Activated T-cell treated with anti-CD3 and anti-CD28 coated beads, Interleukin-2, amount 50 U/mL, for 72 hours (primary cell): ENCODE results near the gene ARFGAP1. TPM values are rescaled to one million over a fixed set of nuclear protein-coding genes. Genes with fewer than 3 reads are reported as not detected.

Experiments used
- ATAC-seq, 2 donors: fragments of 150-1000 bp; cut with Tn5 transposase; replicated peaks in 1 of 2; 2 replicates each; pipeline ENCODE4 v1.10.0; 2021; ENCODE audit warnings: moderate library complexity in 2 of 2, mild to moderate bottlenecking in 1 of 2
- DNase-seq, 2 donors: peaks; one replicate each; pipeline ENCODE4 v3.0.0; 2021 to 2022; ENCODE audit warnings: mixed read lengths in 1 of 2
- H3K27ac Mint-ChIP-seq: one replicate; pipeline ENCODE4 v1.8.0; 2022; ENCODE audit warnings: mild to moderate bottlenecking, moderate library complexity, mixed read lengths
- H3K27me3 Mint-ChIP-seq: one replicate; pipeline ENCODE4 v1.8.0; 2022; ENCODE audit warnings: low read depth, mixed read lengths
- H3K36me3 Mint-ChIP-seq, 2 donors: one replicate each; pipeline ENCODE4 v1.8.0; 2022; ENCODE audit warnings: mixed read lengths in 2 of 2, mild to moderate bottlenecking in 1 of 2; ENCODE audit not compliant: insufficient read depth in 2 of 2
- H3K4me1 Mint-ChIP-seq: one replicate; pipeline ENCODE4 v1.8.0; 2022; ENCODE audit warnings: low read depth, mixed read lengths
- H3K4me3 Mint-ChIP-seq, 2 donors: one replicate each; pipeline ENCODE4 v1.8.0; 2022; ENCODE audit warnings: mild to moderate bottlenecking in 2 of 2, mixed read lengths in 2 of 2, moderate library complexity in 2 of 2
- H3K9me3 Mint-ChIP-seq, 2 donors: one replicate each; pipeline ENCODE4 v1.8.0; 2022; ENCODE audit warnings: mixed read lengths in 2 of 2
- total RNA-seq, 2 donors: library from RNA; stranded (reverse); gene quantifications; one replicate each; pipeline ENCODE4 v1.2.3, GENCODE V29; 2022

The ARFGAP1 gene
- total RNA-seq, 2 donors from 2014 or later = 75.8 to 76.6 TPM

DNA sequence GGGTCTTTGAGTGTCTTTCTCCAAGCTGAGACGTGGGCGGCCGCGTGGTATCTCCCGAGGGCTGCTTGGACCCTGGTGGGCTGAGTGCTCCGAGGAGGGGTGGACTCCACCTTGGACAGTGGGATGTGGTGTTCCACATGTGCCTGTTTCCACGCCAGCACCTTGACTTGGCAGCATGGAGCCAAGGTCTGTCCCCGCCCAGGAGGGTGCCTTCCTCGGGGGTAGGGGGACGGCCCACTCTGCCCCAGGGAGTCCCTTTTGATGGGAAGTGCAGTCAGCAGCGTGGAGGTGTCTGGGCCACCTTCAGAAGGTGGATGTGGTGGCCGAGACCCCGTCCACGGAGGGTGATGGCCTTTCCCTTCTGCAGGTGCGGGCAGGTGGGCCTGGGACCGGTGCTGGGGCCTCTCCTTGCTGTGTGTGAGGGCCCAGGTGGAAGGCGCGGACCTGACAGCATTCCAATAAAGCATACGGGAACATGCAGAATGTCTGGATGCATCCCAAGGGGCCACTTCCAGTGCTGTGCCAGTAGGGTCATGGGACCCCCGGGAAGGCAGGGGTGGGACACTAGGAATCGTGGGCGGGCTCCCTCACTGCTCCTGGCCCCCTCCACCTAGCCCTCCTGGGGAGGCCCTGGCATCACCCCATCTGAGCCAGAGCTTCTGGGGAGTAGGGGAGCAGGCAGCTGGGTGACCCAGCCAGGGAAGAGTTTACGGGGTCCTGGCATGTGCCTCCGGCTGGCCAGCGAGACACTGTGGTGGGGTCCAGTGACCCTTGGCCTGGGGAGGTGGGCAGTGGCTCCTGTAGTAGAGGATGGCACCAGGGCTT is 16.9 kb downstream of the ARFGAP1 start:
- Mint-ChIP-seq H3K9me3 (no peaks in the 10 kb centered on the region), H3K36me3 (peaks cover 0 to 2% of the 10 kb centered on the region in 2 donors), H3K4me1 (no peaks in the 10 kb centered on the region), H3K27me3 (no peaks in the 10 kb centered on the region), H3K27ac (no peak overlapping the region), H3K4me3 (no peak overlapping the region)
- ATAC-seq (no peak), DNase-seq (no peak)

- Mint-ChIP-seq H3K9me3 (no peaks in the 10 kb centered on the region), H3K36me3 (peaks cover 0 to 2% of the 10 kb centered on the region in 2 donors), H3K4me1 (no peaks in the 10 kb centered on the region), H3K4me3 (no peak overlapping the region), H3K27ac (no peak overlapping the region), H3K27me3 (no peaks in the 10 kb centered on the region)
- ATAC-seq = no peak
- DNase-seq = no peak
Measured at GRCh38 chr20:63290136-63290676, 17.6 kb downstream of the ARFGAP1 start.

GRCh38 chr20:63290677-63291472 is 18.3 kb downstream of the ARFGAP1 start:
- Mint-ChIP-seq H3K27ac (no peak overlapping the region), H3K36me3 (peaks cover 0 to 2% of the 10 kb centered on the region in 2 donors), H3K27me3 (no peaks in the 10 kb centered on the region), H3K4me3 (no peak overlapping the region), H3K9me3 (no peaks in the 10 kb centered on the region), H3K4me1 (no peaks in the 10 kb centered on the region)
- ATAC-seq = peak; percentile 61 to 62
- DNase-seq = peak; percentile 71 to 81

GRCh38 chr20:63291811-63292210 is 19.2 kb downstream of the ARFGAP1 start:
- DNase-seq = no peak
- peaks cover 0 to 2% of the 10 kb centered on the region in 2 donors for H3K36me3 Mint-ChIP-seq
- no peaks in the 10 kb centered on the region for H3K9me3 Mint-ChIP-seq
- H3K27ac Mint-ChIP-seq = no peak overlapping the region
- no peaks in the 10 kb centered on the region for H3K4me1 Mint-ChIP-seq
- no peaks in the 10 kb centered on the region for H3K27me3 Mint-ChIP-seq
- ATAC-seq = no peak
- H3K4me3 Mint-ChIP-seq = no peak overlapping the region

DNA sequence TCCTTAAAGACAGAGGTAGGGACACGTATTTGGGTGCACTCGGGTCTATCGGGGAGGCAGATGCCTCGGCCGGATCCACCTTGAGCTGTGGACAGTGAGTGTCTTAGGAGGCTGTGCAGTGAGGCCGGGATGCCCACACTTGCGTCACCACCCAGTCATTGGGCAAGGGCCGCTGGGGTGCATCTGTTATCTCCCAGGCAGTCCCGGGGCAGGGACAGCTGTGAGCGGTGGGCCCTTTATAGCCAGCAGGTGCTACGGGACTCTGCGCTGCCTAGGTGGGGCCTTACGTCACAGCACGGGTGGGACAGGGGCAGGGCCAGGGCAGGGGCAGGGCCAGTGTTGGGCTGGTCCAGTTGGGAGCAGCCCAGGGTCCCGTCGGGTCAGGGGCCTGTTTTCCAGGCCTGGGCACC is 19.7 kb downstream of the ARFGAP1 start:
- H3K36me3 Mint-ChIP-seq = peaks cover 0 to 2% of the 10 kb centered on the region in 2 donors
- H3K27me3 Mint-ChIP-seq = no peaks in the 10 kb centered on the region
- DNase-seq = no peak
- H3K9me3 Mint-ChIP-seq = no peaks in the 10 kb centered on the region
- H3K4me3 Mint-ChIP-seq = no peak overlapping the region
- no peak for ATAC-seq
- H3K27ac Mint-ChIP-seq = no peak overlapping the region
- H3K4me1 Mint-ChIP-seq = no peaks in the 10 kb centered on the region

GRCh38 chr20:63292904-63293303 is 20.3 kb downstream of the ARFGAP1 start, which contains the start of gene COL20A1:
Gene COL20A1, plus strand, starts transcription at chr20:63293186. Its CDS starts 1,922 bp downstream, at chr20:63295108.
- Mint-ChIP-seq H3K9me3 (no peaks in the 10 kb centered on the region), H3K36me3 (peaks cover 0 to 2% of the 10 kb centered on the region in 2 donors), H3K27me3 (no peaks in the 10 kb centered on the region), H3K4me3 (no peak within 1 kb of the TSS), H3K4me1 (no peaks in the 10 kb centered on the region), H3K27ac (no peak within 1 kb of the TSS)
- ATAC-seq = no peak
- DNase-seq = no peak

GRCh38 chr20:63293456-63293855 is 20.8 kb downstream of the ARFGAP1 start:
- Mint-ChIP-seq H3K4me3 (no peak overlapping the region), H3K27me3 (no peaks in the 10 kb centered on the region), H3K9me3 (no peaks in the 10 kb centered on the region), H3K4me1 (no peaks in the 10 kb centered on the region), H3K36me3 (no peaks in the 10 kb centered on the region), H3K27ac (no peak overlapping the region)
- ATAC-seq = no peak
- DNase-seq = no peak

GRCh38 chr20:63293871-63294535 is 21.4 kb downstream of the ARFGAP1 start:
- Mint-ChIP-seq H3K27ac (no peak overlapping the region), H3K27me3 (peaks cover 2% of the 10 kb centered on the region), H3K4me3 (no peak overlapping the region), H3K36me3 (no peaks in the 10 kb centered on the region), H3K9me3 (no peaks in the 10 kb centered on the region), H3K4me1 (no peaks in the 10 kb centered on the region)
- ATAC-seq (no peak), DNase-seq (no peak)

- H3K4me3 Mint-ChIP-seq = no peak overlapping the region
- no peaks in the 10 kb centered on the region for H3K4me1 Mint-ChIP-seq
- H3K27me3 Mint-ChIP-seq = peaks cover 6% of the 10 kb centered on the region
- no peak overlapping the region for H3K27ac Mint-ChIP-seq
- no peaks in the 10 kb centered on the region for H3K9me3 Mint-ChIP-seq
- ATAC-seq = no peak
- H3K36me3 Mint-ChIP-seq = no peaks in the 10 kb centered on the region
- no peak for DNase-seq
Measured at GRCh38 chr20:63294536-63294900, 21.9 kb downstream of the ARFGAP1 start.

- DNase-seq (no peak), ATAC-seq (no peak)
- H3K4me1 Mint-ChIP-seq = no peaks in the 10 kb centered on the region
- H3K4me3 Mint-ChIP-seq = no peak overlapping the region
- no peaks in the 10 kb centered on the region for H3K9me3 Mint-ChIP-seq
- H3K27me3 Mint-ChIP-seq = peaks cover 6% of the 10 kb centered on the region
- no peak overlapping the region for H3K27ac Mint-ChIP-seq
- H3K36me3 Mint-ChIP-seq = no peaks in the 10 kb centered on the region
Measured at GRCh38 chr20:63295018-63295417, 22.4 kb downstream of the ARFGAP1 start.

- Mint-ChIP-seq H3K4me1 (no peaks in the 10 kb centered on the region), H3K36me3 (no peaks in the 10 kb centered on the region), H3K27ac (no peak overlapping the region), H3K4me3 (peak overlapping the region in 1 of 2 donors; percentile 17), H3K27me3 (peaks cover 6% of the 10 kb centered on the region), H3K9me3 (no peaks in the 10 kb centered on the region)
- DNase-seq (no peak), ATAC-seq (peak; percentile 14 to 24)
Measured at GRCh38 chr20:63295422-63295821, 22.8 kb downstream of the ARFGAP1 start.

- Mint-ChIP-seq H3K36me3 (no peaks in the 10 kb centered on the region), H3K4me3 (peak overlapping the region in 1 of 2 donors; percentile 17), H3K27ac (no peak overlapping the region), H3K9me3 (no peaks in the 10 kb centered on the region), H3K27me3 (peaks cover 9% of the 10 kb centered on the region), H3K4me1 (no peaks in the 10 kb centered on the region)
- DNase-seq (no peak), ATAC-seq (peak; percentile 6 to 7)
Measured at GRCh38 chr20:63295846-63296245, 23.2 kb downstream of the ARFGAP1 start.
